RWPE2 (cell line): Measurements from ENCODE around the gene PTTG1IP.
A peak's percentile ranks its signal among the peaks of the same experiment; 100 is the strongest.

Experiments used
- ATAC-seq: fragments of 200-7000 bp; cut with Tn5 transposase; 3 replicates; pipeline ENCODE4 v1.9.1; 2021; ENCODE audit warnings: low read depth
- DNase-seq: peaks from one replicate; pipeline ENCODE4 v3.0.0-alpha.2; 2020; ENCODE audit warnings: low spot score
- H3K27ac ChIP-seq: fragments of 450-650 bp; 2 replicates; pipeline ENCODE4 v1.5.1; 2017; ENCODE audit warnings: mild to moderate bottlenecking; ENCODE audit not compliant: poor library complexity, severe bottlenecking
- H3K27me3 ChIP-seq: fragments of 250-450 bp; sonication (Bioruptor Pico); 2 replicates; pipeline ENCODE4 v1.5.1; 2021; ENCODE audit warnings: mild to moderate bottlenecking, moderate library complexity; ENCODE audit not compliant: insufficient read depth, poor library complexity, severe bottlenecking
- H3K36me3 ChIP-seq: fragments of 250-450 bp; sonication (Bioruptor Pico); 2 replicates; pipeline ENCODE4 v1.5.1; 2020; ENCODE audit warnings: low read depth, mild to moderate bottlenecking, moderate library complexity
- H3K4me1 ChIP-seq: fragments of 250-450 bp; sonication (Bioruptor Pico); 2 replicates; pipeline ENCODE4 v1.5.1; 2021; ENCODE audit warnings: mild to moderate bottlenecking, moderate library complexity; ENCODE audit not compliant: insufficient read depth, poor library complexity, severe bottlenecking
- H3K4me3 ChIP-seq: fragments of 250-450 bp; sonication (Bioruptor Pico); 2 replicates; pipeline ENCODE4 v1.5.1; 2021; ENCODE audit warnings: mild to moderate bottlenecking, moderate library complexity; ENCODE audit not compliant: severe bottlenecking
- H3K9me3 ChIP-seq: fragments of 250-450 bp; sonication (Bioruptor Pico); 2 replicates; pipeline ENCODE4 v1.5.1; 2021; ENCODE audit warnings: mild to moderate bottlenecking, moderate library complexity; ENCODE audit not compliant: severe bottlenecking
- TF ChIP-seq, protein P1 (sequence below): fragments of 450-650 bp; IDR thresholded peaks from one replicate; pipeline ENCODE4 v1.5.1; 2017; ENCODE audit warnings: mild to moderate bottlenecking, moderate library complexity; ENCODE audit not compliant: poor library complexity, severe bottlenecking

Gene PTTG1IP

GRCh38 chr21:44907966-44908895 is 34.7 kb upstream of the PTTG1IP start:
- Histone ChIP-seq H3K4me1 (peaks cover 15% of the 10 kb centered on the region), H3K36me3 (no peaks in the 10 kb centered on the region), H3K27ac (no peak overlapping the region)

GRCh38 chr21:44907225-44907965 is 33.9 kb upstream of the PTTG1IP start:
- peaks cover 15% of the 10 kb centered on the region for H3K4me1 ChIP-seq

More at GRCh38 chr21:44907966-44908895, 34.7 kb upstream of the PTTG1IP start:
- Histone ChIP-seq H3K9me3 (no peaks in the 10 kb centered on the region), H3K27me3 (no peaks in the 10 kb centered on the region), H3K4me3 (no peak overlapping the region)
- no peak for ATAC-seq
- TF ChIP-seq, protein P1, sequence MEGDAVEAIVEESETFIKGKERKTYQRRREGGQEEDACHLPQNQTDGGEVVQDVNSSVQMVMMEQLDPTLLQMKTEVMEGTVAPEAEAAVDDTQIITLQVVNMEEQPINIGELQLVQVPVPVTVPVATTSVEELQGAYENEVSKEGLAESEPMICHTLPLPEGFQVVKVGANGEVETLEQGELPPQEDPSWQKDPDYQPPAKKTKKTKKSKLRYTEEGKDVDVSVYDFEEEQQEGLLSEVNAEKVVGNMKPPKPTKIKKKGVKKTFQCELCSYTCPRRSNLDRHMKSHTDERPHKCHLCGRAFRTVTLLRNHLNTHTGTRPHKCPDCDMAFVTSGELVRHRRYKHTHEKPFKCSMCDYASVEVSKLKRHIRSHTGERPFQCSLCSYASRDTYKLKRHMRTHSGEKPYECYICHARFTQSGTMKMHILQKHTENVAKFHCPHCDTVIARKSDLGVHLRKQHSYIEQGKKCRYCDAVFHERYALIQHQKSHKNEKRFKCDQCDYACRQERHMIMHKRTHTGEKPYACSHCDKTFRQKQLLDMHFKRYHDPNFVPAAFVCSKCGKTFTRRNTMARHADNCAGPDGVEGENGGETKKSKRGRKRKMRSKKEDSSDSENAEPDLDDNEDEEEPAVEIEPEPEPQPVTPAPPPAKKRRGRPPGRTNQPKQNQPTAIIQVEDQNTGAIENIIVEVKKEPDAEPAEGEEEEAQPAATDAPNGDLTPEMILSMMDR = peak; percentile 28
- DNase-seq = no peak

GRCh38 chr21:44905728-44906090 is 32.2 kb upstream of the PTTG1IP start:
- no peak for DNase-seq
- no peak overlapping the region for H3K27ac ChIP-seq
- H3K4me3 ChIP-seq = no peak overlapping the region
- no peak for ATAC-seq
- TF ChIP-seq, protein P1 = no peak
- no peaks in the 10 kb centered on the region for H3K4me1 ChIP-seq
- no peaks in the 10 kb centered on the region for H3K9me3 ChIP-seq
- no peaks in the 10 kb centered on the region for H3K36me3 ChIP-seq
- no peaks in the 10 kb centered on the region for H3K27me3 ChIP-seq

More at GRCh38 chr21:44907225-44907965, 33.9 kb upstream of the PTTG1IP start:
- no peaks in the 10 kb centered on the region for H3K36me3 ChIP-seq
- DNase-seq (no peak), ATAC-seq (no peak)
- no peaks in the 10 kb centered on the region for H3K27me3 ChIP-seq
- no peaks in the 10 kb centered on the region for H3K9me3 ChIP-seq
- H3K27ac ChIP-seq = no peak overlapping the region
- H3K4me3 ChIP-seq = no peak overlapping the region
- TF ChIP-seq, protein P1 = no peak

GRCh38 chr21:44905016-44905727 is 31.7 kb upstream of the PTTG1IP start:
- no peak overlapping the region for H3K4me3 ChIP-seq
- no peaks in the 10 kb centered on the region for H3K36me3 ChIP-seq
- H3K27ac ChIP-seq = no peak overlapping the region
- TF ChIP-seq, protein P1 = no peak
- no peaks in the 10 kb centered on the region for H3K9me3 ChIP-seq
- no peak for ATAC-seq
- no peak for DNase-seq
- no peaks in the 10 kb centered on the region for H3K4me1 ChIP-seq
- H3K27me3 ChIP-seq = no peaks in the 10 kb centered on the region
